ENCODE data around the gene IGFL1.

- TF ChIP-seq CTCF (IDR thresholded peaks at IDR 0.05) (no peak), POLR2A (IDR thresholded peaks at IDR 0.05) (no peak)
These were observed 48.7 kb upstream of the IGFL1 start for GRCh38 chr19:46180701-46181387.
